ENCODE results near the gene CAMK1D. TPM values are rescaled to one million over a fixed set of nuclear protein-coding genes. Genes with fewer than 3 reads are reported as not detected.

The CAMK1D gene
- total and polyA plus RNA-seq, 11 donors = 1.4 to 16.0 (median 2.5) TPM

DNA sequence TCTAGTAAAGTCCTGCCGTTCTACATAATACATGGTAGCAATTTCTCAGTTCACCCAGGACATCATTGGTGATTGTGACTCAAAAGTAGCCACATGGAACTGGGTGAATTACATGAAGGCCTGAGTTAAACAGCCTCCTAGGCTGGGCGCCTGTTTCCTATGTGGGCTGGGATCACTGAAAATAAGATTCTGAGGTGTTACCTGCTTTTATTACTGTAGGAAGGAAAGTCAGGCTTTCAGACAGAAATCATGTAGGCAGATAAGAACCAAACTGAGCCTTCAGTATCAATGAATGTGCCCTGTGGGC, 160.4 kb downstream of the CAMK1D start:
- H3K36me3 ChIP-seq = no peaks in the 10 kb centered on the region
- intact Hi-C loops (cut with DNase I) = no loop called here
- ATAC-seq = no peak
- TF ChIP-seq POLR2A (IDR thresholded peaks at IDR 0.05) = no peak
- TF ChIP-seq, protein P1, sequence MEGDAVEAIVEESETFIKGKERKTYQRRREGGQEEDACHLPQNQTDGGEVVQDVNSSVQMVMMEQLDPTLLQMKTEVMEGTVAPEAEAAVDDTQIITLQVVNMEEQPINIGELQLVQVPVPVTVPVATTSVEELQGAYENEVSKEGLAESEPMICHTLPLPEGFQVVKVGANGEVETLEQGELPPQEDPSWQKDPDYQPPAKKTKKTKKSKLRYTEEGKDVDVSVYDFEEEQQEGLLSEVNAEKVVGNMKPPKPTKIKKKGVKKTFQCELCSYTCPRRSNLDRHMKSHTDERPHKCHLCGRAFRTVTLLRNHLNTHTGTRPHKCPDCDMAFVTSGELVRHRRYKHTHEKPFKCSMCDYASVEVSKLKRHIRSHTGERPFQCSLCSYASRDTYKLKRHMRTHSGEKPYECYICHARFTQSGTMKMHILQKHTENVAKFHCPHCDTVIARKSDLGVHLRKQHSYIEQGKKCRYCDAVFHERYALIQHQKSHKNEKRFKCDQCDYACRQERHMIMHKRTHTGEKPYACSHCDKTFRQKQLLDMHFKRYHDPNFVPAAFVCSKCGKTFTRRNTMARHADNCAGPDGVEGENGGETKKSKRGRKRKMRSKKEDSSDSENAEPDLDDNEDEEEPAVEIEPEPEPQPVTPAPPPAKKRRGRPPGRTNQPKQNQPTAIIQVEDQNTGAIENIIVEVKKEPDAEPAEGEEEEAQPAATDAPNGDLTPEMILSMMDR (IDR thresholded peaks at IDR 0.05) = no peak
- DNase-seq = no peak
- no peaks in the 10 kb centered on the region for H3K27me3 ChIP-seq
- WGBS, 4 donors = 82 to 92% (median 86%) methylated on average over 2 of the region's 2 CpGs
- no peak overlapping the region for H3K4me3 ChIP-seq
- peaks cover 0 to 4% (median 0%) of the 10 kb centered on the region in 12 donors for H3K4me1 ChIP-seq
- no peaks in the 10 kb centered on the region for H3K9me3 ChIP-seq
- no peak overlapping the region for H3K27ac ChIP-seq

DNA sequence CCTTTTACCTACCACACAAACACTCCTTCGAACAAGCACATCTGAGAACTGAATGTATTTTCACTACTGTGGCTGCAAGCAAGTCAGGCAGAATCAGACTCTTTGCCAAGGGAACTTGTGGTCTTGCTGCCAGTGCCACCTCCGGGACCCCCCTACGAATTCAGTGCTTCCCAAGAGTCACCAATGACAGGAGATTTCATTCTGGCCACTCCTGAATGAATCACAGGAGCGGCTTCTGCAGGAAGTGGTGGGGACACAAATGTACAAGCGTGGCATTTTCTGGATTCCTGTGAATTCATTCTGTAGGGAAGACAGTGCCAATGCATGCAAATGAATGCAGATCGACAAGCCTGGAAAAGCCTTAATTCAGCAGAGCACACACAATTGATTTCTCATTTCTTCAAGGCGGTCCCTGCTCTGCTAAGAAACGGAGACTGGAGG, 161.2 kb downstream of the CAMK1D start:
- Histone ChIP-seq H3K36me3 (no peaks in the 10 kb centered on the region), H3K4me1 (peaks cover 0 to 4% (median 0%) of the 10 kb centered on the region in 12 donors), H3K27ac (no peak overlapping the region), H3K9me3 (no peaks in the 10 kb centered on the region), H3K4me3 (no peak overlapping the region), H3K27me3 (no peaks in the 10 kb centered on the region)
- DNase-seq (no peak), ATAC-seq (no peak)
- TF ChIP-seq, protein P1 (IDR thresholded peaks at IDR 0.05) = no peak
- no peak for TF ChIP-seq POLR2A (IDR thresholded peaks at IDR 0.05)
- intact Hi-C loops (cut with DNase I) = no loop called here
- 79 to 90% (median 86%) methylated on average over 7 to 8 of the region's 8 CpGs for WGBS, 4 donors

DNA sequence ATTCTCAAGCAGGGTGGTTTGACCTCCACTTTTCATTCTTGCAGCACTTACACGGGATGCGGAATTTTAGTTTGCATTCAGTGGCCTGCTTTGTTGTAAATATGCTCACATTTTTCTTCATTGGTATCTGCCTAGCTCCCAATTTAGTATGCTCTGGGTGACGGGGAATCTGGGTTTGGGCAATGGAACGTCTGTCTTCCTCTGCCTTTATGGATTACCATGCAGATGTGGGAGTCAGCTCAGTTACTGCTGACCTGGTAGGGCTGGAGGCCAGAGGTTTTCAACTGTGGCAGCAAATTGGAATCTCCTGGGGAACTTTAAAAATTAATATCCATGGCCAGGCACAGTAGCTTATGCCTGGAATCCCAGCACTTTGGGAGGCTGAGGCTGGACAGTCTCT, 161.6 kb downstream of the CAMK1D start:
- 70 to 77% (median 72%) methylated on average over 4 of the region's 4 CpGs for WGBS, 4 donors
- Histone ChIP-seq H3K4me1 (peaks cover 0 to 4% (median 0%) of the 10 kb centered on the region in 12 donors), H3K27ac (no peak overlapping the region), H3K27me3 (no peaks in the 10 kb centered on the region), H3K9me3 (no peaks in the 10 kb centered on the region), H3K36me3 (no peaks in the 10 kb centered on the region), H3K4me3 (no peak overlapping the region)
- no peak for ATAC-seq
- TF ChIP-seq, protein P1 (IDR thresholded peaks at IDR 0.05) = no peak
- TF ChIP-seq POLR2A (IDR thresholded peaks at IDR 0.05) = no peak
- DNase-seq = no peak
- intact Hi-C loops (cut with DNase I) = no loop called here

DNA sequence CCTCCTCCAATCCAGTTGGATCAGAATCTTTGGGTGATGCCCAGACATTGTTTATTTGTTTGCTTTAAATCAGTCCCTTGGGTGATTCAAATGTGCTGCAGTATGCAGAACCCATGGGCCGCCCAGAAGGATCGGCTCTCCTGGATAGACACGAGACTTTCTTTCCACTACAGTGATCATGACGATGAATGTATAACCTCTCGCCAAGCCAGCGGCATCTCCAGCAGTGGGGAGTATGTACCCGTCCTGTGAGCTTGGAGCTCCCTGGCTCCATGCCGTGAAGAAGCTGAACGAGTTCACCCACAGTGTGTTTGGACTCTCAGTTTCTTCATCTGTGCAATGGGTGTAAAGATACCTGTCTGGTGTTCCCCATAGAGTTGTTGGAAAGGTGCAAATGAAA, 162.3 kb downstream of the CAMK1D start:
- intact Hi-C loops (cut with DNase I) = no loop called here
- ATAC-seq = no peak
- no peak for DNase-seq
- WGBS, 4 donors = 93 to 95% (median 95%) methylated on average over 9 of the region's 9 CpGs
- H3K9me3 ChIP-seq = no peaks in the 10 kb centered on the region
- TF ChIP-seq, protein P1 (IDR thresholded peaks at IDR 0.05) = no peak
- TF ChIP-seq POLR2A (IDR thresholded peaks at IDR 0.05) = no peak
- H3K27ac ChIP-seq = no peak overlapping the region
- H3K4me3 ChIP-seq = no peak overlapping the region
- peaks cover 0 to 4% (median 0%) of the 10 kb centered on the region in 12 donors for H3K4me1 ChIP-seq
- no peaks in the 10 kb centered on the region for H3K27me3 ChIP-seq
- no peaks in the 10 kb centered on the region for H3K36me3 ChIP-seq

Data from heart left ventricle (tissue), 16 donors.